Calu3 (cell line): ENCODE data around the gene GLYATL3. TPM values are rescaled to one million over a fixed set of nuclear protein-coding genes. Genes with fewer than 3 reads are reported as not detected.

Experiments
- BruUV-seq: library from RNA; stranded (reverse); fragments of 400-500 nt; replicated peaks from 2 replicates; lab custom pipeline; 2021; lab: Mats Ljungman, UMichigan
- CTCF ChIA-PET: fragments of 300-600 bp; sonication (Branson Sonifier 250); formaldehyde crosslinking; loops from one replicate; lab custom pipeline; 2022; ENCODE audit warnings: antibody characterized with exemption; lab: Charles Lee
- DNase-seq: peaks from one replicate; pipeline ENCODE4 v3.0.0; 2022
- H3K27ac Mint-ChIP-seq: one replicate; pipeline ENCODE4 v1.8.0; 2022; ENCODE audit warnings: mixed read lengths; ENCODE audit not compliant: unreplicated experiment
- H3K27me3 Mint-ChIP-seq: one replicate; pipeline ENCODE4 v1.8.0; 2022; ENCODE audit warnings: mixed read lengths; ENCODE audit not compliant: unreplicated experiment
- H3K36me3 Mint-ChIP-seq: one replicate; pipeline ENCODE4 v1.8.0; 2022; ENCODE audit warnings: mild to moderate bottlenecking, moderate library complexity, mixed read lengths; ENCODE audit not compliant: insufficient read depth, unreplicated experiment
- H3K4me1 Mint-ChIP-seq: one replicate; pipeline ENCODE4 v1.8.0; 2022; ENCODE audit warnings: mild to moderate bottlenecking, low read depth, mixed read lengths; ENCODE audit not compliant: unreplicated experiment
- H3K4me3 Mint-ChIP-seq: one replicate; pipeline ENCODE4 v1.8.0; 2022; ENCODE audit warnings: mild to moderate bottlenecking, low read depth, moderate library complexity, mixed read lengths; ENCODE audit not compliant: unreplicated experiment
- H3K9me3 Mint-ChIP-seq: one replicate; pipeline ENCODE4 v1.8.0; 2022; ENCODE audit warnings: low read depth, mixed read lengths; ENCODE audit not compliant: unreplicated experiment
- CTCF ChIP-seq: fragments of 200-600 bp; IDR thresholded peaks from one replicate; pipeline ENCODE4 v1.8.0; 2022; ENCODE audit warnings: antibody characterized with exemption; ENCODE audit not compliant: unreplicated experiment
- intact Hi-C: fragments of 100-400 bp; cut with micrococcal nuclease; formaldehyde crosslinking; loops from one replicate; pipeline ENCODE4 v1.10.0; 2022; ENCODE audit not compliant: unreplicated experiment
- total RNA-seq: library from RNA; stranded (reverse); gene quantifications from 2 replicates; pipeline ENCODE4 v1.2.3, GENCODE V29; 2022

The GLYATL3 gene
- total RNA-seq, 1 experiment from 2014 or later, result not detected

- H3K27me3 Mint-ChIP-seq, result no peaks in the 10 kb centered on the region
Observed at GRCh38 chr6:49557177-49557576, 57.5 kb downstream of the GLYATL3 start.

GRCh38 chr6:49558238-49558637 lies 58.5 kb downstream of the GLYATL3 start:
- BruUV-seq, result no TSS peak
- no peak for TF ChIP-seq CTCF
- CTCF ChIA-PET, result no interaction called here
- intact Hi-C loops, result no loop called here
- Mint-ChIP-seq H3K36me3 (peaks cover 42% of the 10 kb centered on the region), H3K27ac (peak overlapping the region; percentile 62), H3K4me1 (peaks cover 22% of the 10 kb centered on the region), H3K4me3 (no peak overlapping the region), H3K9me3 (no peaks in the 10 kb centered on the region), H3K27me3 (no peaks in the 10 kb centered on the region)
- no peak for DNase-seq

More at GRCh38 chr6:49557177-49557576, 57.5 kb downstream of the GLYATL3 start:
- BruUV-seq, result no TSS peak
- DNase-seq, result no peak
- TF ChIP-seq CTCF, result no peak
- Mint-ChIP-seq H3K4me3 (no peak overlapping the region), H3K4me1 (peaks cover 33% of the 10 kb centered on the region), H3K36me3 (peaks cover 53% of the 10 kb centered on the region), H3K27ac (peak overlapping the region; percentile 62), H3K9me3 (no peaks in the 10 kb centered on the region)
- intact Hi-C loops, result no loop called here
- CTCF ChIA-PET, result no interaction called here

GRCh38 chr6:49563006-49563886 lies 63.5 kb downstream of the GLYATL3 start:
- peaks cover 3% of the 10 kb centered on the region for H3K9me3 Mint-ChIP-seq
- H3K36me3 Mint-ChIP-seq, result peaks cover 8% of the 10 kb centered on the region
- no peak overlapping the region for H3K27ac Mint-ChIP-seq
- BruUV-seq, result no TSS peak
- peaks cover 22% of the 10 kb centered on the region for H3K4me1 Mint-ChIP-seq
- DNase-seq, result no peak
- no peaks in the 10 kb centered on the region for H3K27me3 Mint-ChIP-seq
- TF ChIP-seq CTCF, result no peak
- H3K4me3 Mint-ChIP-seq, result no peak overlapping the region
- intact Hi-C loops, result no loop called here
- CTCF ChIA-PET, result no interaction called here

GRCh38 chr6:49564552-49564951 lies 64.8 kb downstream of the GLYATL3 start:
- Mint-ChIP-seq H3K27me3 (no peaks in the 10 kb centered on the region), H3K36me3 (peaks cover 6% of the 10 kb centered on the region), H3K27ac (no peak overlapping the region), H3K4me3 (no peak overlapping the region), H3K4me1 (peaks cover 29% of the 10 kb centered on the region), H3K9me3 (peaks cover 3% of the 10 kb centered on the region)
- BruUV-seq, result no TSS peak
- TF ChIP-seq CTCF, result no peak
- intact Hi-C loops, result no loop called here
- DNase-seq, result no peak
- CTCF ChIA-PET, result no interaction called here
